Measurements from ENCODE around the gene FAM47E. TPM values are rescaled to one million over a fixed set of nuclear protein-coding genes. Genes with fewer than 3 reads are reported as not detected.

The FAM47E gene
- total RNA-seq, 1 donor from 2014 or later, result not detected

DNA sequence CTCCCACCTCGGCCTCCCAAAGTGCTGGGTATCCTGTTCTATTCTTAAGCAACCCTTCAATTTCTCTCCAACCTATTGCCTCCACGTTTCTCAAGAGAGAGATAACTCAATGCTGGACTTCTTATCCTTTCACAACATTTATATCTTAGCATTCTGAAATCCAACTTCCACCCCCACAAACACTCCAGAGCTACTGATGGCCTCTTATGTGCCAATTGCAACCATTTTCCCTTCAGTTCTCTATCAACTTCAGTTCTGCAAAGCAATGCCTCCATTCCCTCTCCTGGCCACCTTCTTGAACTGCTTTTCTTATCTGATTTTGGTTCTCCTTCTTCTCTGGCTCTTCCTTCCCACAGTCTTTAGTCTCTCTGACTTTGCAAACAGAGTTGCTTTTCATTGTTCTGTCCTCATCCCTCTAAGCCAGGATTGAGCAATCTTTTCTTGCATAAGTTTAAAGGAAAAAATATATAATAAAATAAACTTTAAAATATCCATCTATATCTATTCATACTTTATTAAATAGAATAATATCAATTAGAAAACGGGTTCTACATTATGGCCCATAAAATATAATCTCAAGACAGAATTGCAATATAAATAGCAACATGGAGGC is 51.4 kb downstream of the FAM47E start:
- intact Hi-C loops (cut with micrococcal nuclease), result no loop called here
- Mint-ChIP-seq H3K27me3 (peaks cover 20% of the 10 kb centered on the region), H3K27ac (no peak overlapping the region), H3K9me3 (peaks cover 6% of the 10 kb centered on the region), H3K4me3 (no peak overlapping the region), H3K36me3 (ENCODE audit: low read depth) (no peaks in the 10 kb centered on the region), H3K4me1 (peaks cover 19% of the 10 kb centered on the region)
- ChIA-PET POLR2A (no interaction called here), CTCF (no interaction called here)
- ATAC-seq (ENCODE audit: low read depth) (no peak), DNase-seq (no peak)
- TF ChIP-seq CTCF (IDR thresholded peaks at IDR 0.05), result no peak

- no peaks in the 10 kb centered on the region for H3K36me3 Mint-ChIP-seq (ENCODE audit: low read depth)
- peaks cover 33% of the 10 kb centered on the region for H3K27me3 Mint-ChIP-seq
- TF ChIP-seq CTCF (IDR thresholded peaks at IDR 0.05), result no peak
- ChIA-PET CTCF (no interaction called here), POLR2A (no interaction called here)
- H3K27ac Mint-ChIP-seq, result no peak overlapping the region
- no peaks in the 10 kb centered on the region for H3K9me3 Mint-ChIP-seq
- peak overlapping the region; percentile 79 for H3K4me3 Mint-ChIP-seq
- no peak for DNase-seq
- intact Hi-C loops (cut with micrococcal nuclease), result no loop called here
- no peak for ATAC-seq (ENCODE audit: low read depth)
- peaks cover 19% of the 10 kb centered on the region for H3K4me1 Mint-ChIP-seq
These were observed 53.6 kb downstream of the FAM47E start for GRCh38 chr4:76305033-76305687.

GRCh38 chr4:76305971-76306881 is 54.7 kb downstream of the FAM47E start, which contains the start of gene STBD1:
Gene STBD1, plus strand, starts transcription at chr4:76306733. Its CDS starts 37 bp downstream, at chr4:76306770.
- ChIA-PET POLR2A (no interaction called here), CTCF (interaction anchor here (1.7 kb wide), 1 partner anchor 127 kb away, joined by 3 read pairs; no protein-coding TSS in a partner anchor)
- no peaks in the 10 kb centered on the region for H3K9me3 Mint-ChIP-seq
- peaks cover 19% of the 10 kb centered on the region for H3K4me1 Mint-ChIP-seq
- H3K36me3 Mint-ChIP-seq (ENCODE audit: low read depth), result no peaks in the 10 kb centered on the region
- H3K4me3 Mint-ChIP-seq, result peak within 1 kb of the TSS; percentile 79
- ATAC-seq (ENCODE audit: low read depth) (peak; percentile 7), DNase-seq (peak; percentile 19)
- intact Hi-C loops (cut with micrococcal nuclease), result no loop called here
- TF ChIP-seq CTCF (IDR thresholded peaks at IDR 0.05), result no peak
- H3K27me3 Mint-ChIP-seq, result peaks cover 33% of the 10 kb centered on the region
- no peak within 1 kb of the TSS for H3K27ac Mint-ChIP-seq

DNA sequence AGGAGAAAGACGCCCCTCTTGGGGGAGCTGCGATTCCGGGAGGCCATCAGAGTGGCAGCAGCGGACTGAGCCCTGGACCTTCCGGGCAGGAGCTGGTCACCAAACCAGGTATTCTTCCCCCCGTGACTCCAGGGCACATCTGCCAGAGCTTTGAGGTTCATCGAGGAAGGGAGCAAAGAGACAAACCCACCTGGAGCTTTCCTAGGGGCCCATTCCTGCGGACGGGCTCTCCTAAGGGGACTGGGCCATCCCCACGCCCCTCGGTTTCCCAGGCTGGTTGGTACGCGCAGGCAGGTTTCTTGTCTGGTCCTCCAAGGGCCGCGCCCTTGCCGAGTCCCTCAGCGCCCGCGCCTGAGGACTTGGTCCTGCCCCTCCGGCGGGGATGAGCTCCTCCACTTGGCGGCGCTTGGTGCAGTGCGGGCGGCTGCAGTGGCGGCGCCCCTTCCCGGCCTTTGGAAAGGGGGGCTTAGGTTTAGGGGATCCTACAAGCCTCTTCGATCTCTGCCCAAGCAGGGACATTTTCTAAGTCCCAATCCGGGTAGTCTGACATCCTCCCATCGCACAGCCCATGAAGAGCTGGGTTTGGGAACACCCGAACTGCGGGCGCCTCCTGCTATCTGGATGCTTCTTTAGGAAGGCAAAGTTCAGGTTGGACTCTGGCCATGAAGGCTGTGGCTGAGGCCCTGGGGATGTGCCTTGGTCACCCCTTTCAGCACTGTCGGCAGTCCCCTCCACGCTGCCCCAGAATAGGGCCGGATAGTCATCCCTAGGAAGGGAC is 55.5 kb downstream of the FAM47E start:
- intact Hi-C loops (cut with micrococcal nuclease), result no loop called here
- H3K4me1 Mint-ChIP-seq, result peaks cover 19% of the 10 kb centered on the region
- H3K27ac Mint-ChIP-seq, result no peak overlapping the region

More for the DNA sequence above, 55.5 kb downstream of the FAM47E start:
- ATAC-seq (ENCODE audit: low read depth) (no peak), DNase-seq (no peak)
- Mint-ChIP-seq H3K27me3 (peaks cover 33% of the 10 kb centered on the region), H3K4me3 (peak overlapping the region; percentile 79), H3K9me3 (no peaks in the 10 kb centered on the region), H3K36me3 (ENCODE audit: low read depth) (no peaks in the 10 kb centered on the region)
- ChIA-PET CTCF (interaction anchor here (1.7 kb wide), 1 partner anchor 127 kb away, joined by 3 read pairs; no protein-coding TSS in a partner anchor), POLR2A (no interaction called here)
- TF ChIP-seq CTCF (IDR thresholded peaks at IDR 0.05), result no peak
